ENCODE measurements around the gene ATP9B. TPM values are rescaled to one million over a fixed set of nuclear protein-coding genes. Genes with fewer than 3 reads are reported as not detected.

ATP9B gene
- total RNA-seq, 4 donors from 2014 or later = 26.0 to 37.4 (median 30.5) TPM

DNA sequence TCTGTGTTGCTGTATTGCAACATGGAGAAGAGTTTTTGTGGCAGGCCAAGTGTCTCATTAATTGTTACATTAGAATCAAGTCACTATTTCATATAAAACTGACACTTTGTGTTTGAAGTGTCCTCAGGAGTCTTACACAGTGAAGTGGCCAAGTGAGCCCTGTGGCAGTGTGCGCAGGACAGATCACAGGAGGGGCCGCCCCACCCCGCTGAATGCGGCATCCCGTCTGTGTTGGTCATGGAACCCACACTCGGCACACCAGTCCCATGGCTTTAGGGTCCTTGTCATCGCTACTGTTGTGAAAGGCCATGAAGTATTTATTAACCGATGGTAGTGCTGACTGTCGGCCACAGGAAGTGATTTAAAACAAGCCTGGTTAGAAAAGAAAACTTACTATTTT, 181.8 kb downstream of the ATP9B start:
- no peaks in the 10 kb centered on the region for H3K9me3 ChIP-seq
- TF ChIP-seq POLR2AphosphoS5 (IDR thresholded peaks at IDR 0.05) (no peak), EP300 (IDR thresholded peaks at IDR 0.05) (no peak), POLR2A (IDR thresholded peaks at IDR 0.05; ENCODE audit: low read depth) (no peak)
- TF ChIP-seq, protein P1, sequence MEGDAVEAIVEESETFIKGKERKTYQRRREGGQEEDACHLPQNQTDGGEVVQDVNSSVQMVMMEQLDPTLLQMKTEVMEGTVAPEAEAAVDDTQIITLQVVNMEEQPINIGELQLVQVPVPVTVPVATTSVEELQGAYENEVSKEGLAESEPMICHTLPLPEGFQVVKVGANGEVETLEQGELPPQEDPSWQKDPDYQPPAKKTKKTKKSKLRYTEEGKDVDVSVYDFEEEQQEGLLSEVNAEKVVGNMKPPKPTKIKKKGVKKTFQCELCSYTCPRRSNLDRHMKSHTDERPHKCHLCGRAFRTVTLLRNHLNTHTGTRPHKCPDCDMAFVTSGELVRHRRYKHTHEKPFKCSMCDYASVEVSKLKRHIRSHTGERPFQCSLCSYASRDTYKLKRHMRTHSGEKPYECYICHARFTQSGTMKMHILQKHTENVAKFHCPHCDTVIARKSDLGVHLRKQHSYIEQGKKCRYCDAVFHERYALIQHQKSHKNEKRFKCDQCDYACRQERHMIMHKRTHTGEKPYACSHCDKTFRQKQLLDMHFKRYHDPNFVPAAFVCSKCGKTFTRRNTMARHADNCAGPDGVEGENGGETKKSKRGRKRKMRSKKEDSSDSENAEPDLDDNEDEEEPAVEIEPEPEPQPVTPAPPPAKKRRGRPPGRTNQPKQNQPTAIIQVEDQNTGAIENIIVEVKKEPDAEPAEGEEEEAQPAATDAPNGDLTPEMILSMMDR (IDR thresholded peaks at IDR 0.05) = no peak
- H3K27ac ChIP-seq (replicated peaks in 1 of 4) = peak overlapping the region in 1 of 4 donors; percentile 35
- 91% methylated on average over 9 of the region's 9 CpGs for WGBS
- intact Hi-C loops (cut with DNase I) = no loop called here
- DNase-seq (ENCODE audit: extremely low spot score) = no peak
- no peaks in the 10 kb centered on the region for H3K27me3 ChIP-seq
- peaks cover 6 to 23% (median 12%) of the 10 kb centered on the region in 4 donors for H3K36me3 ChIP-seq
- H3K4me3 ChIP-seq = no peak overlapping the region
- H3K4me1 ChIP-seq = peaks cover 5 to 14% (median 9%) of the 10 kb centered on the region in 4 donors

DNA sequence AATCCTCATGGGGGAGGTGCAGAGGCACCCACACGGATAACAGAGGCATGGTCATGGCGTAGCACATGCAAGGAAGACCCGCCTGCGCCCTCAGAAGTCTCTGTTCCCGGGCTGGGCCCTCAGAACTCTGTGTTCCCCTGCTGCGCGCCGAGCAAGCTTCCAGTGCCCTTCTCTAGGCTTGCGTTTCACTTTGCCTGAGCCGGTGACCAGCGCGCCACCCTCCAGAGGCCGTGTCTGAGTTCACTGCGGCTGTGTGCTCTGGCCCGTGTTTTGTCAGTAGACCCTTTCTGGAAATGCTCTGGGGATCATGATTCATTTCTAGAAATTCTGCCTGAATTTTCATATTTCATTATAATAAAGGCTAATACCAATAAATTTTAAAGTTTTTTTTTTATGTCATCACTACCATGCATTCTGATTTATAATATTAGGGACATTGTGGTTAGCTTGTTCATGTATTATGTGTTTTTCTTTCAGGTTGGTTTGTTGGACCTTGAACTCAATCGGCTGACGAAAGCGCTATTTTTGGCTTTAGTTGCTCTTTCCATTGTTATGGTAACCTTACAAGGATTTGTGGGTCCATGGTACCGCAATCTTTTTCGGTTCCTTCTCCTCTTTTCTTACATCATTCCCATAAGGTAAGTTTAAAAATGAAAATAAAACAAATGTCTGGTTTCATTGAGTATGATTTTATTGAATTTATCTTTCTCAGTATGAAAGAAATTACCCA, 183.9 kb downstream of the ATP9B start:
- H3K36me3 ChIP-seq = peaks cover 6 to 27% (median 15%) of the 10 kb centered on the region in 4 donors
- H3K27me3 ChIP-seq = no peaks in the 10 kb centered on the region
- H3K9me3 ChIP-seq = no peaks in the 10 kb centered on the region
- intact Hi-C loops (cut with DNase I) = no loop called here
- no peak for DNase-seq (ENCODE audit: extremely low spot score)
- peaks cover 0 to 6% (median 2%) of the 10 kb centered on the region in 4 donors for H3K4me1 ChIP-seq
- H3K27ac ChIP-seq (replicated peaks in 1 of 4) = peak overlapping the region in 1 of 4 donors; percentile 3
- TF ChIP-seq, protein P1 (IDR thresholded peaks at IDR 0.05) = no peak
- TF ChIP-seq EP300 (IDR thresholded peaks at IDR 0.05) (no peak), POLR2AphosphoS5 (IDR thresholded peaks at IDR 0.05) (peak in 1 of 2 donors; percentile 23)
- no peak overlapping the region for H3K4me3 ChIP-seq
- WGBS = 96% methylated on average over 20 of the region's 20 CpGs

DNA sequence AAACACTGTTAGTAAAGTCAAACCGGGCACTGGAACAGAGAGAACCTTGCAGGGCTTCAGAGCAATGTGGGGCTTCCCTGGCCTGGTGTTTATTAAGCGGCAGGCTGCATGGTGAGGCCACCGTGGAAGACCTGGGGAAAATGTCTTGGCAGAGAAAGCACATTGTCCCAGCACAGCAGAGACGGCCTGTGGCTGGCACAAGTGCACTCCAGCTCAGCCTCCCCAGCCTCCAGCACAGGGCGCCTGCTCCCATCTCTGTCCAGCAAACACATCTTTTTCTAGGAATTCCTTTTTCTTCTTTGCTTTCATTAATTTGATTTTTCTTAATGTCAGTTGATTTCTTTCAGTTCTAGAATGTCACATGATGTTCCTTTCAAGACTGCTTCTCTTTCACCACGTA, 188.3 kb downstream of the ATP9B start:
- WGBS = 82% methylated on average over 6 of the region's 6 CpGs
- Histone ChIP-seq H3K4me3 (no peak overlapping the region), H3K4me1 (no peaks in the 10 kb centered on the region), H3K36me3 (peaks cover 6 to 27% (median 15%) of the 10 kb centered on the region in 4 donors), H3K27ac (replicated peaks in 1 of 4) (no peak overlapping the region), H3K9me3 (no peaks in the 10 kb centered on the region), H3K27me3 (no peaks in the 10 kb centered on the region)
- intact Hi-C loops (cut with DNase I) = no loop called here
- TF ChIP-seq, protein P1 (IDR thresholded peaks at IDR 0.05) = no peak
- TF ChIP-seq POLR2A (IDR thresholded peaks at IDR 0.05; ENCODE audit: low read depth) (no peak), EP300 (IDR thresholded peaks at IDR 0.05) (no peak), POLR2AphosphoS5 (IDR thresholded peaks at IDR 0.05) (no peak)
- peak; percentile 34 for DNase-seq (ENCODE audit: extremely low spot score)

DNA sequence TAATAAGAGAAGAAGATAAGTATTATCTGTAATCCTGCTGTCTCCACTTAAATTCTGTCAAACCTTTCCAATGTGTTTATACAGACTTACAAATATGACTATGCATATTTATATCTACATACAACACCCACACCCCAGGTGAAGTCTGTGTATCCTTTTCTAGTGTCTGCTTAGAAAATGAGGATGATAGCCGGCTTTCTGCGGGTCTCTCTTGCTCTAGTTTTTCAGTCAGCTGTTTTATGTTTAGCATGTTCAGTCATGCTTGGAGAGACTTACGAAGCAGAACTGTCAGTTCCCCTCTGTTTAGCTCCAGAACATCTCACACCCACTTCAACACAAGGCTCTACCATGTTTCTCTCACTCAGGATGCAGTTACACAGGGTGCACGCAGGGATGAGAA, 189.3 kb downstream of the ATP9B start:
- H3K4me3 ChIP-seq = no peak overlapping the region
- intact Hi-C loops (cut with DNase I) = no loop called here
- H3K4me1 ChIP-seq = no peaks in the 10 kb centered on the region
- H3K27me3 ChIP-seq = no peaks in the 10 kb centered on the region
- DNase-seq (ENCODE audit: extremely low spot score) = peak; percentile 53
- H3K36me3 ChIP-seq = peaks cover 6 to 27% (median 14%) of the 10 kb centered on the region in 4 donors
- H3K9me3 ChIP-seq = no peaks in the 10 kb centered on the region
- 91% methylated on average over 4 of the region's 4 CpGs for WGBS
- TF ChIP-seq, protein P1 (IDR thresholded peaks at IDR 0.05) = no peak
- TF ChIP-seq POLR2A (IDR thresholded peaks at IDR 0.05; ENCODE audit: low read depth) (no peak), POLR2AphosphoS5 (IDR thresholded peaks at IDR 0.05) (no peak), EP300 (IDR thresholded peaks at IDR 0.05) (no peak)
- H3K27ac ChIP-seq (replicated peaks in 1 of 4) = no peak overlapping the region
